Fibroblast of the conjunctiva (primary cell): ENCODE data around the gene MRFAP1L1.
A peak's percentile ranks its signal among the peaks of the same experiment; 100 is the strongest.

Source experiments
- DNase-seq: peaks from one replicate; pipeline ENCODE4 v3.0.0-alpha.2; 2010; ENCODE audit warnings: low read depth

Gene MRFAP1L1

GRCh38 chr4:6716018-6716911, 6.6 kb upstream of the MRFAP1L1 start, which contains the start of gene BLOC1S4:
TSS of gene BLOC1S4 (plus strand) at chr4:6716174. CDS start at chr4:6716210, 36 bp downstream.
- DNase-seq = peak; percentile 80

- no peak for DNase-seq
Measured at GRCh38 chr4:6715704-6716017, 6.0 kb upstream of the MRFAP1L1 start.

- no peak for DNase-seq
Measured at GRCh38 chr4:6714954-6715353, 5.3 kb upstream of the MRFAP1L1 start.

- no peak for DNase-seq
Measured at GRCh38 chr4:6710996-6711395, 1.3 kb upstream of the MRFAP1L1 start.

- no peak for DNase-seq
Measured at GRCh38 chr4:6710282-6710681, 617 bp upstream of the MRFAP1L1 start.

GRCh38 chr4:6706173-6706572, 3.5 kb downstream of the MRFAP1L1 start:
- DNase-seq = no peak

GRCh38 chr4:6705646-6706045, 4.0 kb downstream of the MRFAP1L1 start:
- DNase-seq = no peak

- no peak for DNase-seq
Measured at GRCh38 chr4:6703786-6704185, 5.9 kb downstream of the MRFAP1L1 start.

GRCh38 chr4:6702761-6703160, 6.9 kb downstream of the MRFAP1L1 start:
- DNase-seq = no peak

- no peak for DNase-seq
Measured at GRCh38 chr4:6701371-6701770, 8.3 kb downstream of the MRFAP1L1 start.

GRCh38 chr4:6699903-6700302, 9.8 kb downstream of the MRFAP1L1 start:
- DNase-seq = no peak

- no peak for DNase-seq
Measured at GRCh38 chr4:6699388-6699787, 10.3 kb downstream of the MRFAP1L1 start.

GRCh38 chr4:6697131-6697530, 12.5 kb downstream of the MRFAP1L1 start:
- no peak for DNase-seq

- no peak for DNase-seq
Measured at GRCh38 chr4:6696611-6697010, 13.1 kb downstream of the MRFAP1L1 start.

GRCh38 chr4:6695660-6696610, 13.7 kb downstream of the MRFAP1L1 start:
- no peak for DNase-seq

- no peak for DNase-seq
Measured at GRCh38 chr4:6694177-6694901, 15.3 kb downstream of the MRFAP1L1 start.

- no peak for DNase-seq
Measured at GRCh38 chr4:6693231-6694176, 16.2 kb downstream of the MRFAP1L1 start, which contains the start of gene S100P. TSS of gene S100P (plus strand) at chr4:6693878. CDS start at chr4:6693933, 55 bp downstream.

- no peak for DNase-seq
Measured at GRCh38 chr4:6692806-6693205, 16.9 kb downstream of the MRFAP1L1 start.

- no peak for DNase-seq
Measured at GRCh38 chr4:6692379-6692778, 17.3 kb downstream of the MRFAP1L1 start.

GRCh38 chr4:6689506-6689960, 20.1 kb downstream of the MRFAP1L1 start:
- DNase-seq = no peak
